ENCODE data around the gene RASSF5.

- TF ChIP-seq CTCF (IDR thresholded peaks at IDR 0.05; ENCODE audit: low read depth, low read length) (no peak), EZH2phosphoT487 (IDR thresholded peaks at IDR 0.05; ENCODE audit: low read depth) (no peak)
Measured at GRCh38 chr1:206459703-206460102, 47.6 kb upstream of the RASSF5 start.
